BLaER1 (cell line): ENCODE results near the gene NFATC1.

ENCODE experiments used
- H3K27ac ChIP-seq: shearing (Covaris generic); formaldehyde crosslinking; 2 replicates; pipeline ENCODE4 v1.8.1; 2022
- H3K27me3 ChIP-seq: shearing (Covaris generic); formaldehyde crosslinking; 2 replicates; pipeline ENCODE4 v1.8.1; 2022
- H3K36me3 ChIP-seq: shearing (Covaris generic); formaldehyde crosslinking; 2 replicates; pipeline ENCODE4 v1.8.1; 2022
- H3K4me1 ChIP-seq: shearing (Covaris generic); formaldehyde crosslinking; 2 replicates; pipeline ENCODE4 v1.8.1; 2022
- H3K4me2 ChIP-seq: shearing (Covaris generic); formaldehyde crosslinking; 2 replicates; pipeline ENCODE4 v1.8.1; 2022
- H3K4me3 ChIP-seq: shearing (Covaris generic); formaldehyde crosslinking; 2 replicates; pipeline ENCODE4 v1.8.1; 2022
- H3K9ac ChIP-seq: shearing (Covaris generic); formaldehyde crosslinking; 2 replicates; pipeline ENCODE4 v1.8.1; 2022
- H3K9me3 ChIP-seq: shearing (Covaris generic); formaldehyde crosslinking; 2 replicates; pipeline ENCODE4 v1.8.1; 2022
- H4K20me1 ChIP-seq: shearing (Covaris generic); formaldehyde crosslinking; 2 replicates; pipeline ENCODE4 v1.8.1; 2022
- Cebpa-rat ChIP-seq: shearing (Covaris generic); IDR thresholded peaks from 2 replicates; pipeline ENCODE4 v1.8.1; 2022

The NFATC1 gene

GRCh38 chr18:79380816-79381806 is 14.6 kb upstream of the NFATC1 start:
- TF ChIP-seq Cebpa-rat = no peak
- Histone ChIP-seq H4K20me1 (peaks cover 15% of the 10 kb centered on the region; the same call in 1 of the 2 replicates), H3K9me3 (no peaks in the 10 kb centered on the region), H3K36me3 (peaks cover 26% of the 10 kb centered on the region; the same call in 1 of the 2 replicates), H3K4me3 (no peak overlapping the region), H3K4me1 (peaks cover 15% of the 10 kb centered on the region), H3K27me3 (no peaks in the 10 kb centered on the region), H3K9ac (no peak overlapping the region), H3K27ac (no peak overlapping the region), H3K4me2 (no peak overlapping the region)

DNA sequence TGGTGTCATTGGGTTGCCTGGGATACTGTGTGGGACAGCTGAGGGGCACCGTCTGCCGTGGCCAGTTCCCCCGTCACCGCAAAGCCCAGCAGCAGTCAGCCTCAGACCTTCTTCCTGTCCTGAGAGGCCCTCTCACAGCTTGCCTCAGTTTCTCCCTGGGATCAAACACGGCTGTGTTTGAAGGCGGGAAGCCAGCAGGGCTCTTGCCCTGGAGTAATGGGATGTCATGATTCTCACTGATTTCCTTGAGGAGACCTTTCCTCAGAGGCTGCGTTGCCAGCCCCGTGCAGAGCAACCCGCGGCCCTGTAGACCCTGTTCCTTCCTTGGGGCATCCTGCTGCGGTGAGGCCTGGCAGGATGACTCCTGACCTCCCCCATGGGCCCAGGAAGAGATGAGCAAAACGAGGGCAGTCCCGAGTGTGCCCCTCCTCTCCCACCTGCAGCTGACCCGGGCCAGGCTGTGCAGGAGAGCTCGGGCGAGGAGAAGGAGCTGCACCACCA is 13.9 kb upstream of the NFATC1 start:
- no peak overlapping the region for H3K4me2 ChIP-seq
- H3K27me3 ChIP-seq = no peaks in the 10 kb centered on the region
- peaks cover 22% of the 10 kb centered on the region for H3K4me1 ChIP-seq
- H3K4me3 ChIP-seq = no peak overlapping the region
- H3K9ac ChIP-seq = no peak overlapping the region
- no peak overlapping the region for H3K27ac ChIP-seq
- H4K20me1 ChIP-seq = peaks cover 19% of the 10 kb centered on the region; the same call in 1 of the 2 replicates
- no peaks in the 10 kb centered on the region for H3K9me3 ChIP-seq
- no peak for TF ChIP-seq Cebpa-rat
- H3K36me3 ChIP-seq = peaks cover 26% of the 10 kb centered on the region; the same call in 1 of the 2 replicates

DNA sequence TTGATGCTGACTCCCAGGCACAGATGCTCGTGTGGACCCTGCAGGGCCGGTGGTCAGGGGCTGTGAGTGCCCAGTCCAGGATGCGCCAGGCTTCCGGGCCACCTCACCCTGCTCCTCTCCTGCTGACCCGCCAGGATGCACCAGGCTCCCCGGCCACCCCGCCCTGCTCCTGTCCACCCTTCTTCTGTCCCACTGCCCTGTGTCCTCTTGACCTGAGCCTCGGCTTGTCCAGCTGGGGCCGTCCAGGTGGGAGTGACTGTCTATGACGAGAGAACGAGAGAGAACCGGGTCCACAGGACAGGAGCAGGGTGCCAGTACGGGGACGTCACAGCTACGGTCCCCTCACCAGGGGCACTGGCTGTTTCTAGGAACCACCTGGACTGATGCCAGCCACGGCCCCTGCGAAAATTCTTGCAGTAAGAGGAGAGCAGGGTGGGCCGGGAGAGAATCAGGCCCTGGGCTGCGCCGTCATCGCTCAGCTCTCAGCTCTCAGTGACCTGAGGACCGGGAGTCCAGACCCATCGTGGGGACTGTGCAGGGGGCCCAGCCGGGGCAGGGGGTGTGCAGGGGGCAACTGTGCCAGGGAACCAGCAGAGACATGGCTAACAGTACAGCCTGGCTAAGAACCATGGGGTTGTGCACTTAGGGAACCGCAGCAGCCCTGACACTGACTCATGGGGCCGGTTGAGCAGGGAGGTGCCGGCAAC is 12.9 kb upstream of the NFATC1 start:
- Histone ChIP-seq H3K4me1 (peaks cover 27% of the 10 kb centered on the region), H3K9ac (no peak overlapping the region), H3K36me3 (peaks cover 17% of the 10 kb centered on the region; the same call in 1 of the 2 replicates), H4K20me1 (peaks cover 19% of the 10 kb centered on the region; the same call in 1 of the 2 replicates), H3K4me3 (no peak overlapping the region), H3K4me2 (no peak overlapping the region), H3K9me3 (no peaks in the 10 kb centered on the region), H3K27me3 (no peaks in the 10 kb centered on the region), H3K27ac (no peak overlapping the region)
- no peak for TF ChIP-seq Cebpa-rat

DNA sequence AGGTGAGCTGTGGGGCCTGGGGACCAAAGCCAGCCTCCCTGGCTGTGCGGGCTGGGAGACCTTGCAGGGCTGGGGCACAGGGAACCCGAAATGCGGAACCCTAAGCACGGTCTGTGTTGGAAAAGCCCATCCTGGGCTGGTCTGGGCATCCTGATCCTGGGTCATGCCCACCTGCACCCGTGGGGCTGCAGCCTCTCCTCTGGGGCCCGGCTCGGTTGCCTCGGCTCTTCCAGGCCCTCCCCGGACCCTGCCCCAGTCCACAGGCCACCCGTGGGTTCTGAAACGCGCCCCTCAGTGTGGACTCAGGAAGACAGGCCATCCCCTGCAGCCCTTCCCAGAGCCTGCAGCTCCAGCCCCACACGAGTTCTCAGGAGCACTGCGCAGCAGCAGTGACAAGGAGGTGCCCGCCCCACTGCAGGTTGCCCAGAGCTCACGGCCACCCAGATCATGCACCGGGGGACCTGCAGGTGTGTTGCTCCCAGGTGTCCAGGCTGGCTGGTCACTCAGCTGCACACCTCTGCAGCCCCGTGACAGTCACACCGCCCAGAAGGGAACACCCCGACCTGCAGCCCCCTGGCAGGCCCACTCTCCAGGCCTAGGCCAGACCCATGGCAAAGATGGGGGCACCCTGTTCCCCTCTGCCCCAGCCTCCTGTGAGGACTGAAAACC is 12.2 kb upstream of the NFATC1 start:
- Histone ChIP-seq H3K4me1 (peaks cover 27% of the 10 kb centered on the region), H3K4me2 (no peak overlapping the region), H3K9ac (no peak overlapping the region), H4K20me1 (peaks cover 19% of the 10 kb centered on the region; the same call in 1 of the 2 replicates), H3K36me3 (peaks cover 10% of the 10 kb centered on the region; the same call in 1 of the 2 replicates), H3K4me3 (no peak overlapping the region), H3K9me3 (no peaks in the 10 kb centered on the region), H3K27me3 (peaks cover 2% of the 10 kb centered on the region; the same call in 1 of the 2 replicates), H3K27ac (no peak overlapping the region)
- no peak for TF ChIP-seq Cebpa-rat

DNA sequence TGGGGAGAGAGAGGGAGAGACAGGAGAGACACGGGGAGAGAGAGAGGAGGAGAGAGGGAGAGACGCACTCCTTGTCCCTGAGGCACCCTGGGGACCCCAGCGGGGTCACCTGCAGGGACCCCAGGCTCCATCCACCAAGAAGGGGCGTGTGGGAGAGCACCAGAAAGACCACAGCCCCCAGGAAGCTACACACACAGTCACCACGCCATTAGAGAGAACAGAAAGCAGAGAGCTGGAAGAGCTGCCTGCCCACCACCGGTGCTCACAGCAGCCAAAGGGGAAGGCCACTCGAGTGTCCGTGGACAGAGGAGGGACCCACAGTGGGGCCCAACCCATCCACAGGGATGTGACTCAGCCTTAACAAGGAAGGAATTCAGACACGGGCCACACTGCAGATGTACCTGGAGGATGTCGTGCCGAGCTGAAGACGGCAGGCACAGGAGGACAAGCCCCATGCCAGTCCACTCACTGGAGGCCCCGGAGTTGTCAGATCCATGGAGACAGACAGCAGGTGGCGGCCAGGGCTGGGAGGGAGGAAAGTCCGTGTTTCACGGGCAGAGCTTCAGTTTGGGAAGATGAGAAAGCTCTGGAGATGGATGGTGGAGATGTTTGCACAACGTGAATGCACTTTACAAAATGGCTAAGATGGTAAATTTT is 11.5 kb upstream of the NFATC1 start:
- H3K4me3 ChIP-seq = no peak overlapping the region
- H3K27me3 ChIP-seq = peaks cover 10% of the 10 kb centered on the region; the same call in 1 of the 2 replicates
- H3K27ac ChIP-seq = no peak overlapping the region
- no peak overlapping the region for H3K9ac ChIP-seq
- no peak for TF ChIP-seq Cebpa-rat
- no peak overlapping the region for H3K4me2 ChIP-seq
- H3K4me1 ChIP-seq = peaks cover 20% of the 10 kb centered on the region
- H3K36me3 ChIP-seq = peaks cover 9% of the 10 kb centered on the region; the same call in 1 of the 2 replicates
- H3K9me3 ChIP-seq = no peaks in the 10 kb centered on the region
- H4K20me1 ChIP-seq = peaks cover 19% of the 10 kb centered on the region; the same call in 1 of the 2 replicates

DNA sequence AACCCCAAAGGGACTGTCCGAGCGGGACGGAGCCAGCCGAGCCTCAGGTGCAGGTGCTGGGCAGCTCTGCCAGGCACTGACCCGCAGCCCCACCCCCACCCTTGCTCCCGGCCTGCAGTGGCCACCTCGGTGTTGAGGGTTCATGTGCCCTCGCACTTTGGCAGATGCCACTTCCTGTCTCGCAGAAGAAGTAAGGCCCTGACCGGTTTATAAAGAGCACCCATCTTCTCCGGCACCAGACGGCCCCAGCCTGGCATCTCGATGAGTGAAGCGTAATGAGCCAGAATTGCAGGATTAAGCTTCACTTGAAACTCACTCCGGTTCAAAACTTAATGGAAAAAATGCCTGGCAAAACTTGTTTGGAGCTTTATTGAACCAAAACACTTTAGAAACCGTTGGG is 10.9 kb upstream of the NFATC1 start:
- peaks cover 11% of the 10 kb centered on the region; the same call in 1 of the 2 replicates for H3K27me3 ChIP-seq
- peaks cover 5% of the 10 kb centered on the region; the same call in 1 of the 2 replicates for H3K36me3 ChIP-seq
- no peaks in the 10 kb centered on the region for H3K9me3 ChIP-seq
- H3K9ac ChIP-seq = no peak overlapping the region
- H3K4me1 ChIP-seq = peaks cover 19% of the 10 kb centered on the region
- peaks cover 15% of the 10 kb centered on the region; the same call in 1 of the 2 replicates for H4K20me1 ChIP-seq
- H3K4me3 ChIP-seq = no peak overlapping the region
- no peak overlapping the region for H3K4me2 ChIP-seq
- TF ChIP-seq Cebpa-rat = no peak
- H3K27ac ChIP-seq = no peak overlapping the region

GRCh38 chr18:79385326-79385707 is 10.4 kb upstream of the NFATC1 start:
- peaks cover 11% of the 10 kb centered on the region; the same call in 1 of the 2 replicates for H3K27me3 ChIP-seq
- peaks cover 19% of the 10 kb centered on the region for H3K4me1 ChIP-seq
- TF ChIP-seq Cebpa-rat = no peak
- H3K36me3 ChIP-seq = peaks cover under 1% of the 10 kb centered on the region; the same call in 1 of the 2 replicates
- peak overlapping the region; percentile 61 for H3K4me2 ChIP-seq
- H3K27ac ChIP-seq = no peak overlapping the region
- H3K4me3 ChIP-seq = no peak overlapping the region
- no peak overlapping the region for H3K9ac ChIP-seq
- H4K20me1 ChIP-seq = peaks cover 10% of the 10 kb centered on the region; the same call in 1 of the 2 replicates
- H3K9me3 ChIP-seq = no peaks in the 10 kb centered on the region

- 0 out of 2 replicates have a peak, but pooled peaks cover 8% of the 10 kb centered on the region for H4K20me1 ChIP-seq
- no peak overlapping the region for H3K9ac ChIP-seq
- H3K4me1 ChIP-seq = peaks cover 19% of the 10 kb centered on the region
- no peak overlapping the region for H3K4me3 ChIP-seq
- TF ChIP-seq Cebpa-rat = no peak
- no peaks in the 10 kb centered on the region for H3K9me3 ChIP-seq
- H3K27ac ChIP-seq = no peak overlapping the region
- no peaks in the 10 kb centered on the region for H3K36me3 ChIP-seq
- peak overlapping the region; percentile 61 for H3K4me2 ChIP-seq
- H3K27me3 ChIP-seq = peaks cover 11% of the 10 kb centered on the region; the same call in 1 of the 2 replicates
These were observed 9.9 kb upstream of the NFATC1 start for GRCh38 chr18:79385708-79386341.
